Endodermal cell (in vitro differentiated cells): ENCODE data around the gene ZNF555. TPM values are rescaled to one million over a fixed set of nuclear protein-coding genes. Genes with fewer than 3 reads are reported as not detected.
A peak's percentile ranks its signal among the peaks of the same experiment; 100 is the strongest.

Experiments
- DNase-seq: peaks from one replicate; pipeline ENCODE4 v3.0.0-alpha.2; 2017
- H3K27ac ChIP-seq: 2 replicates; pipeline ENCODE4 v1.5.1; 2013; ENCODE audit warnings: mild to moderate bottlenecking, low read depth, low read length, moderate library complexity
- H3K27me3 ChIP-seq: 2 replicates; pipeline ENCODE4 v1.6.1; 2013; ENCODE audit warnings: mild to moderate bottlenecking, low read length, moderate library complexity; ENCODE audit not compliant: insufficient read depth, control insufficient read depth, poor library complexity, severe bottlenecking
- H3K36me3 ChIP-seq: 2 replicates; pipeline ENCODE4 v1.7.0; 2013; ENCODE audit warnings: mild to moderate bottlenecking, low read length, moderate library complexity; ENCODE audit not compliant: control insufficient read depth, insufficient read depth
- H3K4me1 ChIP-seq: one replicate; pipeline ENCODE4 v1.7.0; 2013; ENCODE audit warnings: low read length; ENCODE audit not compliant: control insufficient read depth, insufficient read depth
- H3K4me3 ChIP-seq: 2 replicates; pipeline ENCODE4 v1.5.1; 2013; ENCODE audit warnings: mild to moderate bottlenecking, low read length, moderate library complexity
- H3K9ac ChIP-seq: 2 replicates; pipeline ENCODE4 v1.6.1; 2013; ENCODE audit warnings: mild to moderate bottlenecking, low read length, moderate library complexity; ENCODE audit not compliant: poor library complexity, severe bottlenecking; ENCODE audit errors: extremely low read depth
- H3K9me3 ChIP-seq: 2 replicates; pipeline ENCODE4 v1.6.1; 2013; ENCODE audit warnings: mild to moderate bottlenecking, low read length, moderate library complexity; ENCODE audit not compliant: control insufficient read depth
- H3K27ac Mint-ChIP-seq: 2 replicates; pipeline ENCODE4 v1.8.0; 2020; ENCODE audit warnings: mixed read lengths
- H3K27me3 Mint-ChIP-seq: 2 replicates; pipeline ENCODE4 v1.8.0; 2021; ENCODE audit warnings: mild to moderate bottlenecking, mixed read lengths; ENCODE audit not compliant: insufficient read depth
- H3K36me3 Mint-ChIP-seq: 2 replicates; pipeline ENCODE4 v1.8.0; 2020; ENCODE audit warnings: low read depth, mixed read lengths
- H3K4me1 Mint-ChIP-seq: 2 replicates; pipeline ENCODE4 v1.8.0; 2020; ENCODE audit warnings: mixed read lengths
- H3K4me3 Mint-ChIP-seq: 2 replicates; pipeline ENCODE4 v1.8.0; 2020; ENCODE audit warnings: mild to moderate bottlenecking, moderate library complexity, mixed read lengths
- H3K9me3 Mint-ChIP-seq: 2 replicates; pipeline ENCODE4 v1.8.0; 2020; ENCODE audit warnings: mild to moderate bottlenecking, mixed read lengths
- WGBS, 2 experiments: methylation state at CpG; one replicate each; pipeline versions ENCODE4 v1.1.5 to v1.1.7; 2013; ENCODE audit warnings: missing lambda C conversion rate in 2 of 2, mixed read lengths in 1 of 2; ENCODE audit not compliant: insufficient coverage in 1 of 2, insufficient read length in 1 of 2; 5-methylcytosine and 5-hydroxymethylcytosine counted together
- total RNA-seq, 2 donors: library from RNA; stranded (reverse); fragmentation: NEBNext Ultra II Directional in 1 of 2; extraction: Animal tissue kit (Norgen Biotek cat#: 25700) in 1 of 2; gene quantifications; 2 replicates in 1 of 2; 3 replicates in 1 of 2; pipeline ENCODE4 v1.2.1, GENCODE V29; 2021
- TF ChIP-seq, protein P1 (sequence below): fragments of 200-600 bp; sonication (generic); conservative IDR thresholded peaks from 2 replicates; pipeline ENCODE4 v1.5.0; 2021; ENCODE audit warnings: antibody characterized with exemption, mild to moderate bottlenecking

Gene ZNF555
- total RNA-seq, 2 donors from 2014 or later = 9.6 to 10.5 TPM

GRCh38 chr19:2883686-2884439, 42.6 kb downstream of the ZNF555 start:
- H3K4me1 Mint-ChIP-seq = no peaks in the 10 kb centered on the region
- no peak overlapping the region for H3K9ac ChIP-seq
- no peaks in the 10 kb centered on the region for H3K4me1 ChIP-seq
- DNase-seq = no peak
- no peak overlapping the region for H3K4me3 ChIP-seq
- no peaks in the 10 kb centered on the region for H3K27me3 ChIP-seq
- no peaks in the 10 kb centered on the region for H3K36me3 ChIP-seq
- no peaks in the 10 kb centered on the region for H3K27me3 Mint-ChIP-seq
- no peak overlapping the region for H3K27ac ChIP-seq
- H3K27ac Mint-ChIP-seq = no peak overlapping the region
- TF ChIP-seq, protein P1, sequence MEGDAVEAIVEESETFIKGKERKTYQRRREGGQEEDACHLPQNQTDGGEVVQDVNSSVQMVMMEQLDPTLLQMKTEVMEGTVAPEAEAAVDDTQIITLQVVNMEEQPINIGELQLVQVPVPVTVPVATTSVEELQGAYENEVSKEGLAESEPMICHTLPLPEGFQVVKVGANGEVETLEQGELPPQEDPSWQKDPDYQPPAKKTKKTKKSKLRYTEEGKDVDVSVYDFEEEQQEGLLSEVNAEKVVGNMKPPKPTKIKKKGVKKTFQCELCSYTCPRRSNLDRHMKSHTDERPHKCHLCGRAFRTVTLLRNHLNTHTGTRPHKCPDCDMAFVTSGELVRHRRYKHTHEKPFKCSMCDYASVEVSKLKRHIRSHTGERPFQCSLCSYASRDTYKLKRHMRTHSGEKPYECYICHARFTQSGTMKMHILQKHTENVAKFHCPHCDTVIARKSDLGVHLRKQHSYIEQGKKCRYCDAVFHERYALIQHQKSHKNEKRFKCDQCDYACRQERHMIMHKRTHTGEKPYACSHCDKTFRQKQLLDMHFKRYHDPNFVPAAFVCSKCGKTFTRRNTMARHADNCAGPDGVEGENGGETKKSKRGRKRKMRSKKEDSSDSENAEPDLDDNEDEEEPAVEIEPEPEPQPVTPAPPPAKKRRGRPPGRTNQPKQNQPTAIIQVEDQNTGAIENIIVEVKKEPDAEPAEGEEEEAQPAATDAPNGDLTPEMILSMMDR = no peak
- no peaks in the 10 kb centered on the region for H3K36me3 Mint-ChIP-seq
- WGBS, 2 experiments = 89 to 91% methylated on average over 13 to 14 of the region's 14 CpGs
- H3K4me3 Mint-ChIP-seq = no peak overlapping the region
- H3K9me3 ChIP-seq = no peaks in the 10 kb centered on the region
- peaks cover 48% of the 10 kb centered on the region for H3K9me3 Mint-ChIP-seq

DNA sequence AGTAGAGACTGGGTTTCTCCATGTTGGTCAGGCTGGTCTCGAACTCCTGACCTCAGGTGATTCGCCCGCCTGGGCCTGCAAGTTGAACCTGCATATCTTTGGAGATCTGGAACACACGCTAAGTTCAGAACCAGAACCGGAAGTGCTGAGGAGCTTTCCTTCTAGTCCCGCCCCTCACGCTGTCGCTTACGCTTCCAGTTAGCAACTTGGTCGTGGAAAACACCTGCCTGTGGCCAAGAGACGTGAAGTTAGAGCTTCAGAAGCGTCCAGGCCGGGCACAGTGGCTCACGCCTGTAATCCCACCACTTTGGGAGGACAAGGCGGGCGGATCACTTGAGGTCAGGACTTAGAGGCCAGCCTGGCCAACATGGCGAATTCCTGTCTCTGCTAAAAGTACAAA, 44.5 kb downstream of the ZNF555 start:
- Histone ChIP-seq H3K36me3 (no peaks in the 10 kb centered on the region), H3K4me3 (no peak overlapping the region), H3K4me1 (no peaks in the 10 kb centered on the region), H3K9me3 (no peaks in the 10 kb centered on the region), H3K27ac (no peak overlapping the region), H3K27me3 (no peaks in the 10 kb centered on the region), H3K9ac (no peak overlapping the region)
- TF ChIP-seq, protein P1 = no peak
- Mint-ChIP-seq H3K36me3 (no peaks in the 10 kb centered on the region), H3K9me3 (peaks cover 36% of the 10 kb centered on the region), H3K4me3 (no peak overlapping the region), H3K27ac (no peak overlapping the region), H3K27me3 (peaks cover 2% of the 10 kb centered on the region), H3K4me1 (no peaks in the 10 kb centered on the region)
- no peak for DNase-seq
- WGBS, 2 experiments = 87 to 88% methylated on average over 16 to 17 of the region's 17 CpGs

DNA sequence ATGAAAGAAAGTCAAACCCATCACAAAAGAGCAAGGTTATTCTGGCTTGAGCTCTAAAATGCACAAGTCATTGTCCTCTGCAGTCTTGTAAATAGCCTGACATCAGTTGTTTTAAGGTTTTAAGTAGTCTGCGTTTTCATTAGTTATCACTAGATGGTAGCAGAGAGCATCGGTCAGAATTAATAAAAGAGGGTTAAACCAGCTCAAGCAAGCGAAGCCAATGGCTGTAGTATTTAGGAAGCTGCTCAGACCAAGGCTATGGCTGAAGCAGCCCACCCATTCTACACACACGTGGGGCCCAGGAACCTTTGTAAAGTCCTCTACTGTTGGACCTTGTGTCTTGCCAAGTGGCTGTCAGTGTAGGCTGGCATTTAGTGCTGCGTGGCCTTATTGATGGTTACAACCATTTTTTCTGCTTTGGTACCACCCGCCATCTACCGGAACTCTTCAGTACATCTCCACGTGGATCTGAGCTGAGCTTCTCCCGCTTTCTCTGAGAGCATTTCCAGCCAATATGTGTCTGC, 46.2 kb downstream of the ZNF555 start:
- H3K9me3 Mint-ChIP-seq = peaks cover 33% of the 10 kb centered on the region
- H3K36me3 ChIP-seq = no peaks in the 10 kb centered on the region
- H3K27me3 ChIP-seq = no peaks in the 10 kb centered on the region
- 38 to 52% methylated on average over 7 to 9 of the region's 9 CpGs for whole genome bisulfite sequencing, 2 experiments
- H3K4me1 ChIP-seq = no peaks in the 10 kb centered on the region
- H3K4me1 Mint-ChIP-seq = no peaks in the 10 kb centered on the region
- no peak overlapping the region for H3K4me3 ChIP-seq
- H3K9ac ChIP-seq = no peak overlapping the region
- peaks cover 2% of the 10 kb centered on the region for H3K27me3 Mint-ChIP-seq
- H3K4me3 Mint-ChIP-seq = no peak overlapping the region
- H3K9me3 ChIP-seq = no peaks in the 10 kb centered on the region
- peak overlapping the region; percentile 85 for H3K27ac Mint-ChIP-seq
- TF ChIP-seq, protein P1 = peak; percentile 76
- H3K27ac ChIP-seq = no peak overlapping the region
- H3K36me3 Mint-ChIP-seq = no peaks in the 10 kb centered on the region
- DNase-seq = peak; percentile 56
